H9 (cell line): ENCODE measurements around the gene FDX1. TPM values are rescaled to one million over a fixed set of nuclear protein-coding genes. Genes with fewer than 3 reads are reported as not detected.

ENCODE experiments used
- DNase-seq: peaks from one replicate; pipeline ENCODE4 v3.0.0-alpha.2; 2017
- H2AFZ ChIP-seq: one replicate; pipeline ENCODE4 v1.6.1; 2013; ENCODE audit warnings: mild to moderate bottlenecking, low read length, control low read depth, moderate library complexity
- H2AK5ac ChIP-seq: 2 replicates; pipeline ENCODE4 v1.6.1; 2013; ENCODE audit warnings: low read length, control low read depth, mixed read lengths; ENCODE audit not compliant: insufficient read length
- H2BK120ac ChIP-seq: one replicate; pipeline ENCODE4 v1.6.1; 2013; ENCODE audit warnings: low read depth, mild to moderate bottlenecking, low read length, control low read depth, inconsistent platforms; ENCODE audit not compliant: poor library complexity, severe bottlenecking
- H2BK12ac ChIP-seq: 2 replicates; pipeline ENCODE4 v1.6.1; 2013; ENCODE audit warnings: low read length, control low read depth, mixed read lengths, low read depth; ENCODE audit not compliant: insufficient read length
- H2BK15ac ChIP-seq: 2 replicates; pipeline ENCODE4 v1.6.1; 2013; ENCODE audit warnings: low read depth, low read length, control low read depth
- H2BK20ac ChIP-seq: one replicate; pipeline ENCODE4 v1.6.1; 2013; ENCODE audit warnings: low read depth, mild to moderate bottlenecking, low read length, control low read depth, inconsistent platforms; ENCODE audit not compliant: poor library complexity, severe bottlenecking
- H2BK5ac ChIP-seq: 2 replicates; pipeline ENCODE4 v1.6.1; 2013; ENCODE audit warnings: low read length, control low read depth, mixed read lengths; ENCODE audit not compliant: insufficient read length
- H3K14ac ChIP-seq: 2 replicates; pipeline ENCODE4 v1.6.1; 2013; ENCODE audit warnings: low read length, control low read depth; ENCODE audit not compliant: insufficient read depth
- H3K18ac ChIP-seq: 2 replicates; pipeline ENCODE4 v1.6.1; 2013; ENCODE audit warnings: low read depth, mild to moderate bottlenecking, mixed read lengths, low read length, control low read depth; ENCODE audit not compliant: insufficient read length
- H3K23ac ChIP-seq: 2 replicates; pipeline ENCODE4 v1.6.1; 2013; ENCODE audit warnings: low read length, control low read depth, mixed read lengths, low read depth; ENCODE audit not compliant: insufficient read length
- H3K23me2 ChIP-seq: 2 replicates; pipeline ENCODE4 v1.6.1; 2013; ENCODE audit warnings: low read depth, mild to moderate bottlenecking, mixed read lengths, low read length, control low read depth; ENCODE audit not compliant: insufficient read length, poor library complexity, severe bottlenecking
- H3K27ac ChIP-seq: 2 replicates; pipeline ENCODE4 v1.5.1; 2013; ENCODE audit warnings: low read length, control low read depth, mixed read lengths, low read depth; ENCODE audit not compliant: insufficient read length
- H3K27me3 ChIP-seq: 2 replicates; pipeline ENCODE4 v1.6.1; 2013; ENCODE audit warnings: low read length, control low read depth, inconsistent platforms; ENCODE audit not compliant: insufficient read depth
- H3K4ac ChIP-seq: 2 replicates; pipeline ENCODE4 v1.6.1; 2013; ENCODE audit warnings: low read depth, mild to moderate bottlenecking, control low read depth, inconsistent platforms, low read length, moderate library complexity
- H3K4me1 ChIP-seq: 2 replicates; pipeline ENCODE4 v1.6.1; 2013; ENCODE audit warnings: low read length, control low read depth, inconsistent platforms; ENCODE audit not compliant: insufficient read depth
- H3K4me2 ChIP-seq: 2 replicates; pipeline ENCODE4 v1.6.1; 2013; ENCODE audit warnings: low read length, control low read depth, mixed read lengths; ENCODE audit not compliant: insufficient read length, insufficient read depth
- H3K56ac ChIP-seq: 2 replicates; pipeline ENCODE4 v1.6.1; 2013; ENCODE audit warnings: low read depth, mild to moderate bottlenecking, mixed read lengths, low read length, control low read depth; ENCODE audit not compliant: insufficient read length
- H3K79me1 ChIP-seq: 2 replicates; pipeline ENCODE4 v1.6.1; 2013; ENCODE audit warnings: low read depth, mild to moderate bottlenecking, moderate library complexity, low read length, control low read depth, inconsistent platforms; ENCODE audit not compliant: insufficient read depth, poor library complexity, severe bottlenecking
- H3K79me2 ChIP-seq: 2 replicates; pipeline ENCODE4 v1.6.1; 2013; ENCODE audit warnings: low read length, control low read depth, inconsistent platforms; ENCODE audit not compliant: insufficient read depth
- H3K9ac ChIP-seq: 2 replicates; pipeline ENCODE4 v1.6.1; 2013; ENCODE audit warnings: low read length, control low read depth, mixed read lengths; ENCODE audit not compliant: insufficient read length; ENCODE audit errors: extremely low read depth
- H3K9me3 ChIP-seq: one replicate; pipeline ENCODE4 v1.6.1; 2013; ENCODE audit warnings: low read depth, low read length, inconsistent platforms; ENCODE audit not compliant: control insufficient read depth
- H3T11ph ChIP-seq: one replicate; pipeline ENCODE4 v1.6.1; 2013; ENCODE audit warnings: mild to moderate bottlenecking, low read length, control low read depth, inconsistent platforms
- H4K20me1 ChIP-seq: one replicate; pipeline ENCODE4 v1.6.1; 2013; ENCODE audit not compliant: control insufficient read depth, insufficient read length, insufficient read depth
- H4K5ac ChIP-seq: 2 replicates; pipeline ENCODE4 v1.6.1; 2013; ENCODE audit warnings: low read depth, mild to moderate bottlenecking, mixed read lengths, low read length, control low read depth; ENCODE audit not compliant: insufficient read length
- H4K8ac ChIP-seq: replicated peaks from 2 replicates; pipeline ENCODE4 v1.6.1; 2013; ENCODE audit warnings: low read length, control low read depth, mixed read lengths, low read depth; ENCODE audit not compliant: insufficient read length
- H4K91ac ChIP-seq: 2 replicates; pipeline ENCODE4 v1.6.1; 2013; ENCODE audit warnings: low read depth, mild to moderate bottlenecking, moderate library complexity, mixed read lengths, low read length, control low read depth; ENCODE audit not compliant: insufficient read length
- H3K27ac Mint-ChIP-seq, 3 experiments: 2 replicates in 2 of 3; 3 replicates in 1 of 3; pipeline ENCODE4 v1.8.0; 2020 to 2021; ENCODE audit warnings: mixed read lengths in 3 of 3, mild to moderate bottlenecking in 1 of 3, moderate library complexity in 1 of 3
- H3K27me3 Mint-ChIP-seq: 2 replicates; pipeline ENCODE4 v1.8.0; 2021; ENCODE audit warnings: low read depth, mild to moderate bottlenecking, moderate library complexity, mixed read lengths
- H3K36me3 Mint-ChIP-seq, 3 experiments: 2 replicates in 2 of 3; 3 replicates in 1 of 3; pipeline ENCODE4 v1.8.0; 2020 to 2021; ENCODE audit warnings: low read depth in 3 of 3, mixed read lengths in 3 of 3; ENCODE audit not compliant: insufficient read depth in 1 of 3
- H3K4me1 Mint-ChIP-seq, 2 experiments: 2 replicates each; pipeline ENCODE4 v1.8.0; 2020; ENCODE audit warnings: mixed read lengths in 2 of 2
- H3K4me3 Mint-ChIP-seq, 2 experiments: 2 replicates in 1 of 2; 3 replicates in 1 of 2; pipeline ENCODE4 v1.8.0; 2020 to 2021; ENCODE audit warnings: mild to moderate bottlenecking in 2 of 2, mixed read lengths in 2 of 2, moderate library complexity in 1 of 2
- H3K9me3 Mint-ChIP-seq, 2 experiments: 2 replicates in 1 of 2; 3 replicates in 1 of 2; pipeline ENCODE4 v1.8.0; 2020; ENCODE audit warnings: mild to moderate bottlenecking in 2 of 2, mixed read lengths in 2 of 2, moderate library complexity in 1 of 2
- CTCF ChIP-seq: fragments of 200-600 bp; sonication (generic); conservative IDR thresholded peaks from 3 replicates; pipeline ENCODE4 v1.8.0; 2021; ENCODE audit warnings: antibody characterized with exemption, mild to moderate bottlenecking
- WGBS: extraction: QIAGEN DNeasy Blood & Tissue Kit; methylation state at CpG from one replicate; pipeline ENCODE4 v1.1.7; 2013; ENCODE audit warnings: missing lambda C conversion rate, low lambda C conversion rate, mixed read lengths; ENCODE audit not compliant: insufficient read length; ENCODE audit errors: extremely low coverage; 5-methylcytosine and 5-hydroxymethylcytosine counted together
- total RNA-seq: library from RNA; stranded (reverse); gene quantifications from 2 replicates; pipeline ENCODE4 v1.2.1, GENCODE V29; 2021

Gene FDX1
- total RNA-seq, 1 experiment from 2014 or later = 10.1 TPM

- H3K9ac ChIP-seq = no peak overlapping the region
- no CpG with 5 or more reads among the region's 4 CpGs for WGBS
- H3K27me3 Mint-ChIP-seq = no peaks in the 10 kb centered on the region
- no peak overlapping the region for H3T11ph ChIP-seq
- H2BK5ac ChIP-seq = no peak overlapping the region
- no peak for DNase-seq
- no peak overlapping the region for H3K23ac ChIP-seq
- no peak overlapping the region for H3K27ac ChIP-seq
- no peaks in the 10 kb centered on the region for H3K79me1 ChIP-seq
- H3K27me3 ChIP-seq = no peaks in the 10 kb centered on the region
- no peak overlapping the region for H4K5ac ChIP-seq
- no peak overlapping the region for H4K91ac ChIP-seq
- H2BK120ac ChIP-seq = no peak overlapping the region
- H3K4me3 Mint-ChIP-seq = no peak overlapping the region
- H3K56ac ChIP-seq = no peak overlapping the region
- no peak overlapping the region for H2BK20ac ChIP-seq
- H3K9me3 Mint-ChIP-seq = no peaks in the 10 kb centered on the region; a peak in 2 of 5 replicates
- H3K23me2 ChIP-seq = no peaks in the 10 kb centered on the region
- H3K4ac ChIP-seq = no peak overlapping the region
- no peak overlapping the region for H3K4me2 ChIP-seq
- no peak overlapping the region for H2AFZ ChIP-seq
- no peaks in the 10 kb centered on the region for H3K4me1 Mint-ChIP-seq
- no peaks in the 10 kb centered on the region for H3K9me3 ChIP-seq
- no peak overlapping the region for H2AK5ac ChIP-seq
- H3K14ac ChIP-seq = no peak overlapping the region
- H3K18ac ChIP-seq = no peak overlapping the region
- peaks cover 1 to 3% (median 2%) of the 10 kb centered on the region in 3 experiments; a peak in 2 of 7 replicates for H3K36me3 Mint-ChIP-seq
- TF ChIP-seq CTCF = no peak
- H4K8ac ChIP-seq = no peak overlapping the region
- H2BK15ac ChIP-seq = no peak overlapping the region
- H3K79me2 ChIP-seq = no peaks in the 10 kb centered on the region
- H3K4me1 ChIP-seq = no peaks in the 10 kb centered on the region
- H3K27ac Mint-ChIP-seq = no peak overlapping the region
- no peaks in the 10 kb centered on the region for H4K20me1 ChIP-seq
- no peak overlapping the region for H2BK12ac ChIP-seq
Observed at GRCh38 chr11:110468121-110468520, 38.4 kb downstream of the FDX1 start.
